Measurements from ENCODE around the gene KIF26B.

DNA sequence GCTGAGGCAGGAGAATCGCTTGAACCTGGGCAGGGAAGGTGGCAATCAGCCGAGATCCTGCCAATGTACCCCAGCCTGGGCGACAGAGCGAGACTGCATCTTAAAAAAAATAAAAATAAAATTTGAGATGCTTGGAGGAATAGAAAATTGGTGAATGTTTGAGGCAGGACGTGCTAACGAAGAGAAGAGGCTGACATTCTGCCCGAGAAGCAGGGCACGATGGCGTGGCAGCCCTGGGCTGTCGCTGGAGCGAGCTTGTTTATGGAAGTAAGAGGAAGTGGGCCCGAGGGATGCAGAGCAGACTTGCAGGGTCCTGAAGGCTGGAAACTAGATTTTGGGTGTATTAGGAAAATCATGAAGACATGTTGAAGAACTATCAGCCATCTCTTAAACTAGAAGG lies 92.6 kb downstream of the KIF26B start:
- TF ChIP-seq MYC (IDR thresholded peaks at IDR 0.05; ENCODE audit: low read depth, low read length) (no peak), CTCF (IDR thresholded peaks at IDR 0.05; ENCODE audit: low read depth, low read length) (no peak)

All from NB4 (cell line).